ENCODE measurements around the gene HOXD10.

Gene HOXD10

GRCh38 chr2:176115883-176116813, at the start of gene HOXD10:
HOXD10 (plus strand) TSS chr2:176116778; CDS start chr2:176116834, 56 bp downstream.
- H3K27ac ChIP-seq, result peak within 1 kb of the TSS; percentile 54
- DNase-seq (ENCODE audit: low read depth, low spot score), result no peak

- H3K27ac ChIP-seq, result no peak overlapping the region
- no peak for DNase-seq (ENCODE audit: low read depth, low spot score)
These were observed 48.8 kb upstream of the HOXD10 start for GRCh38 chr2:176067589-176068418.

- no peak for DNase-seq (ENCODE audit: low read depth, low spot score)
- no peak overlapping the region for H3K27ac ChIP-seq
These were observed 48.2 kb upstream of the HOXD10 start for GRCh38 chr2:176068419-176068832.

DNA sequence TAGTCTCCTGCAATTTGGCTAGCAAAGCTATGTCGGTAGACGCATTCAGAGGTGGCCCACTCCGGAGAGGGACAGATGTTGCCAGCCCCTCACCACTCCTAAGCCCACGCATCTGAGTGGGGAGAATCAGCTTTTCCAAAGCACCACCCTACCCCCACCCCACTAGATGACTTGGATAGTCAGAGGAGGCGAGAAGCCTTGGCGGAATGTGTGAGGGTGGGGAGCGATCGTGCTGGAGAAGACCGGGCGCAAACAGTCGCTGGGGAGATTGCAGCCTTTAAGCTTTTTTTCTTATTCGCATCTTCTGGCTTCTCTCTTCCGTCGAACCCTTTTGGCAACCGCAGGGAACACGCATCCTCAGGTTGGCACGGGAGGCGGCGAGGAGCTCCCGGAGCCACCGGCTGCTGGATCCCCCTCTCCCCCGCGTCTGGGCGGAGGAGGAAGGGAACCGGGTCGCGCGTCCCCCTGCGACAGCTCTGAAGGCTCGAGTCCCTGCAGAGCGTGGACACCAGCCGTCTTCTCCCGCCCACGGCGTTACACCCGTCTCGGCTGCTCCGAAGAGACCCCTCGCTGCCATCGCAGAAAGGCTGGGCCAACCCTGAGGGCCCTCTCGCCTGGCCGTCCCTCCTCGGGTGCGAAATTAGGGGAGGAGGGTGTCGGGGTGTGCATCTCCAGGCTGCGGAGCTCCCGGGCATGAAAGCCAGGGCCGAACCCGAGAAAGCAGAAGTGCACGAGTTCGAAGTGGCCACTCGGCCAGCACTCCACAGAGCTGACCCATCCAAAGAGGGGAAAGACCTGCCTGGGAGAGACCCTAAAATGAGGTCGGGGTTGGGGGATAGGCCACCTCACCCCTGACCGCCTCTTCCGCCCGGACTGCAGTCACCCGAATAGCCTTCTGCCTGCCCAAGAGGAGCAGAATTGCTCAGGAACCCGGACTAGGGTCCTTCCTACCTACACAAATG, 45.0 kb upstream of the HOXD10 start:
- DNase-seq (ENCODE audit: low read depth, low spot score), result no peak

DNA sequence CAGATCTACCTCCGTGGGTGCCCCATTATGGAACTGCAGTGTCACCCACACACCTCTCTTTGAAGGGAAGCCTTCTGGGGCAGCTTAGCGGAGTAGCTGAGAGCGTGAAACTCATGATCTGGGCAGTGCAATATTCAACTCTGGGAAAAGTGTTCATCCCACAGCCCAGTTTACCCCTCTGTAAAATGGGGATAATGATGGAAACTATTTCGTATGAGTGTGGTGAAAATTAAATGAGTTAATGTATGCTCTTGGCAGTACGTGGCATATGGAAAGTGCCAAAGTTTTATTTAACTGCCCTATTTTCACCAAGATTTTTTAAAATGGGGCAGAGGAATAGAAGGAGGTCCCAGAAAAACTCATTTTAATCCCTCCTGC, 44.3 kb upstream of the HOXD10 start:
- H3K27ac ChIP-seq, result no peak overlapping the region
- no peak for DNase-seq (ENCODE audit: low read depth, low spot score)

More for the DNA sequence above, 45.0 kb upstream of the HOXD10 start:
- H3K27ac ChIP-seq, result no peak overlapping the region

- no peak for DNase-seq (ENCODE audit: low read depth, low spot score)
- no peak overlapping the region for H3K27ac ChIP-seq
These were observed 43.4 kb upstream of the HOXD10 start for GRCh38 chr2:176072951-176073904.

GRCh38 chr2:176074919-176075425, 41.6 kb upstream of the HOXD10 start:
- no peak for DNase-seq (ENCODE audit: low read depth, low spot score)
- no peak overlapping the region for H3K27ac ChIP-seq

GRCh38 chr2:176075481-176075880, 41.1 kb upstream of the HOXD10 start:
- DNase-seq (ENCODE audit: low read depth, low spot score), result no peak
- no peak overlapping the region for H3K27ac ChIP-seq

GRCh38 chr2:176076063-176076462, 40.5 kb upstream of the HOXD10 start:
- DNase-seq (ENCODE audit: low read depth, low spot score), result no peak
- H3K27ac ChIP-seq, result no peak overlapping the region

GRCh38 chr2:176076796-176077195, 39.8 kb upstream of the HOXD10 start:
- no peak for DNase-seq (ENCODE audit: low read depth, low spot score)
- no peak overlapping the region for H3K27ac ChIP-seq

- no peak overlapping the region for H3K27ac ChIP-seq
- DNase-seq (ENCODE audit: low read depth, low spot score), result no peak
These were observed 37.9 kb upstream of the HOXD10 start for GRCh38 chr2:176078541-176079284.

GRCh38 chr2:176079285-176079830, 37.2 kb upstream of the HOXD10 start:
- no peak for DNase-seq (ENCODE audit: low read depth, low spot score)

DNA sequence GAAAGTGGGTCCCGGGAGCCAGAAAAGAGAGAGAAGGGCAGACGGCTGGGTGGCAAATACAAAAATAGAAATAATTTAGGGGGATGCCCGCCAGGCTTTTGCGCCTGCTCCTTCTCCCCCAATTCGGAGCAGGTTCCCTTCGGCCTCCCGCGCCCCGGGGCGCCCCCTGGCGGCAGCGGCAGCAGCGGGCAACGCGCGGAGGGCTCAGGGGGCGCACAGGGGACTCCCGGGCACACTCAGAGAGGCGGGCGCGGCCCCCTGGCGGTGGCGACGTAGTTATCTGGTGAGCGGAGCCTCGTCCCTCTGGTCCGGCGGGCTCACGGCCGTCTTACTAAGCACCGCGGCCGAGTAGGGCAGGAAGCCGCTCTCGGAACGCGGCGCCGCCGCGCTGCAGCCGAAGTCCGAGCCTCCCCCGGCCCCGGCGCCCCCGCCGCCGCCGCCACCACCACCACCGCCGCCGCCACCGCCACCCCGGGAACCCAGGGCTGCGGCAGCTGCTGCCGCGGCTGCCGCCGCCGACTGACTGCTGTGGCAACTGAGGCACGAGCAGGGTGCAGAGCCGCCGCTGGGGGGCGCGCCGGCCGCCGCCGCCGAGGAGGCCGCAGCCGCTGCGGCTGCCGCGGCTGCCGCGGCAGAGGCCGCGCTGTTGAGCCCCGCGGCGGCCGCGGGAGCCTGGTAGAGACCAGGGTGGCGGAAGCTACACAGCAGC, 36.6 kb upstream of the HOXD10 start:
- DNase-seq (ENCODE audit: low read depth, low spot score), result no peak
- H3K27ac ChIP-seq, result peak overlapping the region; percentile 8

More at GRCh38 chr2:176079285-176079830, 37.2 kb upstream of the HOXD10 start:
- H3K27ac ChIP-seq, result no peak overlapping the region

GRCh38 chr2:176080540-176081375, 35.8 kb upstream of the HOXD10 start:
- H3K27ac ChIP-seq, result peak overlapping the region; percentile 8
- DNase-seq (ENCODE audit: low read depth, low spot score), result no peak

DNA sequence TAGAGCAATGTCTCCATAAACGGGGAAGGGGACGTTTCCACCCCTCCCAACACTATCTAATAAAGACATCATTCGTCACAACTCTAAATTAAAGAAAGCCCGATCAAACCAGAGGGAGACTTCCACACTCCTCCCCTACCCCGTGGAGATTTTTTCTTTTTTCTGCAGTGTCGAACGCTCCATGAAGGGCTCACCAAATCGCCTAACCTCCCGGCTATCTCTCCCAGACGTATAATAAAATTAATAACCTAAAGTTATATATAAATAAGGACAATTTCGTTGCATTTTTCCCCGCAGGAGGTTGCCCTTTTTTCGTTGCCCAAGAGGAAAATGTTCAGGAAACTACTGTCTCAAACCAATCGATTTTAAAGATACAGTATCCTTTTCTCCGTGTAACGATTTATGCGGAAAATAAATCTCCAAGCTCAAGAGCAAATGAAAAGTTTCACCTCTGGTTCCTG, 35.2 kb upstream of the HOXD10 start:
- no peak overlapping the region for H3K27ac ChIP-seq
- DNase-seq (ENCODE audit: low read depth, low spot score), result no peak
